ENCODE data around the gene KCMF1. TPM values are rescaled to one million over a fixed set of nuclear protein-coding genes. Genes with fewer than 3 reads are reported as not detected.

The KCMF1 gene
- total RNA-seq, 1 experiment from 2014 or later: 42.7 TPM

- DNase-seq (ENCODE audit: low read depth): no peak
- in situ Hi-C loops (cut with HindIII; ENCODE audit: low pct_unique_long_range_greater_than_20kb, low sequenced_read_pairs): no loop called here
Measured at GRCh38 chr2:85011747-85012146, 40.8 kb downstream of the KCMF1 start.

GRCh38 chr2:85012431-85012830 is 41.5 kb downstream of the KCMF1 start:
- in situ Hi-C loops (cut with HindIII; ENCODE audit: low pct_unique_long_range_greater_than_20kb, low sequenced_read_pairs): no loop called here
- no peak for DNase-seq (ENCODE audit: low read depth)

GRCh38 chr2:85012855-85013254 is 41.9 kb downstream of the KCMF1 start:
- in situ Hi-C loops (cut with HindIII; ENCODE audit: low pct_unique_long_range_greater_than_20kb, low sequenced_read_pairs): no loop called here
- no peak for DNase-seq (ENCODE audit: low read depth)

- in situ Hi-C loops (cut with HindIII; ENCODE audit: low pct_unique_long_range_greater_than_20kb, low sequenced_read_pairs): no loop called here
Measured at GRCh38 chr2:85015653-85016360, 44.8 kb downstream of the KCMF1 start.

GRCh38 chr2:85016446-85016845 is 45.5 kb downstream of the KCMF1 start:
- DNase-seq (ENCODE audit: low read depth): no peak
- in situ Hi-C loops (cut with HindIII; ENCODE audit: low pct_unique_long_range_greater_than_20kb, low sequenced_read_pairs): no loop called here

More at GRCh38 chr2:85015653-85016360, 44.8 kb downstream of the KCMF1 start:
- DNase-seq (ENCODE audit: low read depth): no peak

GRCh38 chr2:85017411-85018048 is 46.6 kb downstream of the KCMF1 start:
- in situ Hi-C loops (cut with HindIII; ENCODE audit: low pct_unique_long_range_greater_than_20kb, low sequenced_read_pairs): no loop called here
- peak; percentile 33 for DNase-seq (ENCODE audit: low read depth)

- in situ Hi-C loops (cut with HindIII; ENCODE audit: low pct_unique_long_range_greater_than_20kb, low sequenced_read_pairs): no loop called here
- peak; percentile 79 for DNase-seq (ENCODE audit: low read depth)
Measured at GRCh38 chr2:85018049-85018447, 47.1 kb downstream of the KCMF1 start.

GRCh38 chr2:85019121-85019520 is 48.2 kb downstream of the KCMF1 start:
- in situ Hi-C loops (cut with HindIII; ENCODE audit: low pct_unique_long_range_greater_than_20kb, low sequenced_read_pairs): no loop called here

GRCh38 chr2:85022232-85022631 is 51.3 kb downstream of the KCMF1 start:
- in situ Hi-C loops (cut with HindIII; ENCODE audit: low pct_unique_long_range_greater_than_20kb, low sequenced_read_pairs): no loop called here
- DNase-seq (ENCODE audit: low read depth): no peak

More at GRCh38 chr2:85019121-85019520, 48.2 kb downstream of the KCMF1 start:
- DNase-seq (ENCODE audit: low read depth): peak; percentile 65

- DNase-seq (ENCODE audit: low read depth): no peak
Measured at GRCh38 chr2:85024372-85025047, 53.5 kb downstream of the KCMF1 start.

GRCh38 chr2:85032621-85033020 is 61.7 kb downstream of the KCMF1 start:
- DNase-seq (ENCODE audit: low read depth): no peak
- in situ Hi-C loops (cut with HindIII; ENCODE audit: low pct_unique_long_range_greater_than_20kb, low sequenced_read_pairs): no loop called here

More at GRCh38 chr2:85024372-85025047, 53.5 kb downstream of the KCMF1 start:
- in situ Hi-C loops (cut with HindIII; ENCODE audit: low pct_unique_long_range_greater_than_20kb, low sequenced_read_pairs): no loop called here

GRCh38 chr2:85033388-85033787 is 62.4 kb downstream of the KCMF1 start:
- in situ Hi-C loops (cut with HindIII; ENCODE audit: low pct_unique_long_range_greater_than_20kb, low sequenced_read_pairs): no loop called here
- no peak for DNase-seq (ENCODE audit: low read depth)

GRCh38 chr2:85034158-85034557 is 63.2 kb downstream of the KCMF1 start:
- no peak for DNase-seq (ENCODE audit: low read depth)
- in situ Hi-C loops (cut with HindIII; ENCODE audit: low pct_unique_long_range_greater_than_20kb, low sequenced_read_pairs): no loop called here

GRCh38 chr2:85037622-85038021 is 66.7 kb downstream of the KCMF1 start:
- DNase-seq (ENCODE audit: low read depth): no peak
- in situ Hi-C loops (cut with HindIII; ENCODE audit: low pct_unique_long_range_greater_than_20kb, low sequenced_read_pairs): no loop called here

GRCh38 chr2:85042330-85042729 is 71.4 kb downstream of the KCMF1 start:
- no peak for DNase-seq (ENCODE audit: low read depth)
- in situ Hi-C loops (cut with HindIII; ENCODE audit: low pct_unique_long_range_greater_than_20kb, low sequenced_read_pairs): no loop called here

GRCh38 chr2:85048534-85048933 is 77.6 kb downstream of the KCMF1 start:
- DNase-seq (ENCODE audit: low read depth): no peak
- in situ Hi-C loops (cut with HindIII; ENCODE audit: low pct_unique_long_range_greater_than_20kb, low sequenced_read_pairs): no loop called here

GRCh38 chr2:85049236-85049635 is 78.3 kb downstream of the KCMF1 start:
- in situ Hi-C loops (cut with HindIII; ENCODE audit: low pct_unique_long_range_greater_than_20kb, low sequenced_read_pairs): no loop called here
- no peak for DNase-seq (ENCODE audit: low read depth)

GRCh38 chr2:85053802-85054201 is 82.8 kb downstream of the KCMF1 start:
- in situ Hi-C loops (cut with HindIII; ENCODE audit: low pct_unique_long_range_greater_than_20kb, low sequenced_read_pairs): no loop called here
- peak; percentile 79 for DNase-seq (ENCODE audit: low read depth)

GRCh38 chr2:85057226-85057962 is 86.4 kb downstream of the KCMF1 start:
- DNase-seq (ENCODE audit: low read depth): no peak

More at GRCh38 chr2:85057226-85057962, 86.4 kb downstream of the KCMF1 start:
- in situ Hi-C loops (cut with HindIII; ENCODE audit: low pct_unique_long_range_greater_than_20kb, low sequenced_read_pairs): no loop called here
